ENCODE results near the gene ZNF37A. TPM values are rescaled to one million over a fixed set of nuclear protein-coding genes. Genes with fewer than 3 reads are reported as not detected.
"Not testable (repeated sequence)": the region's sequence is repeated elsewhere in the genome, so short reads cannot be mapped to it uniquely, and the experiment has no call there.

ZNF37A gene
- total RNA-seq (40.1 TPM), polyA plus RNA-seq (11.1 TPM)

- H3K36me3 ChIP-seq (ENCODE audit: insufficient read depth): peaks cover 1% of the 10 kb centered on the region
- peaks cover 4% of the 10 kb centered on the region for H3K4me1 ChIP-seq (ENCODE audit: insufficient read depth)
- peak within 1 kb of the TSS; percentile 81 for H3K4me3 ChIP-seq (ENCODE audit: low read depth, low read length)
- under 1% methylated on average over 59 of the region's 59 CpGs for WGBS
- DNase-seq (ENCODE audit: extremely low spot score): peak; percentile 94
- H3K27ac ChIP-seq (ENCODE audit: low read depth): peak within 1 kb of the TSS; percentile 85
Observed at GRCh38 chr10:38094158-38094926, at the start of gene ZNF37A. Gene ZNF37A (plus strand): TSS chr10:38094337. CDS start chr10:38096618, 2,281 bp downstream.

GRCh38 chr10:38045129-38045528 is 49.0 kb upstream of the ZNF37A start:
- no peak overlapping the region for H3K27ac ChIP-seq (ENCODE audit: low read depth)
- H3K4me3 ChIP-seq (ENCODE audit: low read depth, low read length): no peak overlapping the region
- DNase-seq (ENCODE audit: extremely low spot score): no peak
- WGBS: 75% methylated on average over 2 of the region's 2 CpGs
- no peaks in the 10 kb centered on the region for H3K36me3 ChIP-seq (ENCODE audit: insufficient read depth)
- no peaks in the 10 kb centered on the region for H3K4me1 ChIP-seq (ENCODE audit: insufficient read depth)

GRCh38 chr10:38047666-38048065 is 46.5 kb upstream of the ZNF37A start:
- H3K4me1 ChIP-seq (ENCODE audit: insufficient read depth): no peaks in the 10 kb centered on the region
- 95% methylated on average over 1 of the region's 1 CpG for WGBS
- H3K4me3 ChIP-seq (ENCODE audit: low read depth, low read length): no peak overlapping the region
- H3K36me3 ChIP-seq (ENCODE audit: insufficient read depth): no peaks in the 10 kb centered on the region
- DNase-seq (ENCODE audit: extremely low spot score): no peak
- no peak overlapping the region for H3K27ac ChIP-seq (ENCODE audit: low read depth)

GRCh38 chr10:38050212-38050611 is 43.9 kb upstream of the ZNF37A start:
- peaks cover 10% of the 10 kb centered on the region for H3K36me3 ChIP-seq (ENCODE audit: insufficient read depth)
- 100% methylated on average over 1 of the region's 1 CpG for WGBS
- H3K4me3 ChIP-seq (ENCODE audit: low read depth, low read length): no peak overlapping the region
- DNase-seq (ENCODE audit: extremely low spot score): no peak
- H3K27ac ChIP-seq (ENCODE audit: low read depth): no peak overlapping the region
- H3K4me1 ChIP-seq (ENCODE audit: insufficient read depth): no peaks in the 10 kb centered on the region

GRCh38 chr10:38054361-38054797 is 39.8 kb upstream of the ZNF37A start:
- Histone ChIP-seq H3K27ac (ENCODE audit: low read depth) (no peak overlapping the region), H3K4me3 (ENCODE audit: low read depth, low read length) (no peak overlapping the region), H3K4me1 (ENCODE audit: insufficient read depth) (no peaks in the 10 kb centered on the region), H3K36me3 (ENCODE audit: insufficient read depth) (peaks cover 21% of the 10 kb centered on the region)
- no peak for DNase-seq (ENCODE audit: extremely low spot score)

- not testable (repeated sequence) for H3K27ac ChIP-seq (ENCODE audit: low read depth); H3K4me3 ChIP-seq (ENCODE audit: low read depth, low read length); DNase-seq (ENCODE audit: extremely low spot score); H3K4me1 ChIP-seq (ENCODE audit: insufficient read depth)
- 97% methylated on average over 5 of the region's 5 CpGs for WGBS
- H3K36me3 ChIP-seq (ENCODE audit: insufficient read depth): peaks cover 24% of the 10 kb centered on the region
Observed at GRCh38 chr10:38055274-38055894, 38.8 kb upstream of the ZNF37A start.

GRCh38 chr10:38069663-38070062 is 24.5 kb upstream of the ZNF37A start:
- not testable (repeated sequence) for H3K4me3 ChIP-seq (ENCODE audit: low read depth, low read length); H3K27ac ChIP-seq (ENCODE audit: low read depth); H3K36me3 ChIP-seq (ENCODE audit: insufficient read depth); DNase-seq (ENCODE audit: extremely low spot score); H3K4me1 ChIP-seq (ENCODE audit: insufficient read depth)
- WGBS: 65% methylated on average over 1 of the region's 1 CpG

- no peaks in the 10 kb centered on the region for H3K36me3 ChIP-seq (ENCODE audit: insufficient read depth)
- H3K4me1 ChIP-seq (ENCODE audit: insufficient read depth): no peaks in the 10 kb centered on the region
- WGBS: 83% methylated on average over 8 of the region's 8 CpGs
- no peak for DNase-seq (ENCODE audit: extremely low spot score)
- no peak overlapping the region for H3K27ac ChIP-seq (ENCODE audit: low read depth)
- H3K4me3 ChIP-seq (ENCODE audit: low read depth, low read length): no peak overlapping the region
Observed at GRCh38 chr10:38070501-38070900, 23.6 kb upstream of the ZNF37A start.

- Histone ChIP-seq H3K4me1 (ENCODE audit: insufficient read depth) (no peaks in the 10 kb centered on the region), H3K4me3 (ENCODE audit: low read depth, low read length) (no peak overlapping the region), H3K27ac (ENCODE audit: low read depth) (no peak overlapping the region), H3K36me3 (ENCODE audit: insufficient read depth) (no peaks in the 10 kb centered on the region)
- no peak for DNase-seq (ENCODE audit: extremely low spot score)
Observed at GRCh38 chr10:38072552-38072951, 21.6 kb upstream of the ZNF37A start.

- no peak for DNase-seq (ENCODE audit: extremely low spot score)
- 72% methylated on average over 2 of the region's 2 CpGs for WGBS
- no peaks in the 10 kb centered on the region for H3K36me3 ChIP-seq (ENCODE audit: insufficient read depth)
- no peak overlapping the region for H3K27ac ChIP-seq (ENCODE audit: low read depth)
- H3K4me3 ChIP-seq (ENCODE audit: low read depth, low read length): no peak overlapping the region
- no peaks in the 10 kb centered on the region for H3K4me1 ChIP-seq (ENCODE audit: insufficient read depth)
Observed at GRCh38 chr10:38076687-38077086, 17.4 kb upstream of the ZNF37A start.

GRCh38 chr10:38093318-38093717 is 819 bp upstream of the ZNF37A start:
- 94% methylated on average over 15 of the region's 15 CpGs for WGBS
- H3K27ac ChIP-seq (ENCODE audit: low read depth); DNase-seq (ENCODE audit: extremely low spot score); H3K4me1 ChIP-seq (ENCODE audit: insufficient read depth); H3K36me3 ChIP-seq (ENCODE audit: insufficient read depth): not testable (repeated sequence)
- H3K4me3 ChIP-seq (ENCODE audit: low read depth, low read length): peak overlapping the region; percentile 81

GRCh38 chr10:38093816-38094157 is 350 bp upstream of the ZNF37A start:
- Histone ChIP-seq H3K4me1 (ENCODE audit: insufficient read depth) (peaks cover 4% of the 10 kb centered on the region), H3K4me3 (ENCODE audit: low read depth, low read length) (peak overlapping the region; percentile 81), H3K27ac (ENCODE audit: low read depth) (no peak overlapping the region), H3K36me3 (ENCODE audit: insufficient read depth) (peaks cover 1% of the 10 kb centered on the region)
- DNase-seq (ENCODE audit: extremely low spot score): no peak
- 4% methylated on average over 16 of the region's 16 CpGs for WGBS

- H3K4me1 ChIP-seq (ENCODE audit: insufficient read depth): peaks cover 4% of the 10 kb centered on the region
- peak overlapping the region; percentile 81 for H3K4me3 ChIP-seq (ENCODE audit: low read depth, low read length)
- no peak for DNase-seq (ENCODE audit: extremely low spot score)
- 50% methylated on average over 21 of the region's 21 CpGs for WGBS
- peak overlapping the region; percentile 41 for H3K27ac ChIP-seq (ENCODE audit: low read depth)
- peaks cover 1% of the 10 kb centered on the region for H3K36me3 ChIP-seq (ENCODE audit: insufficient read depth)
Observed at GRCh38 chr10:38094927-38095574, 914 bp downstream of the ZNF37A start.

GRCh38 chr10:38102880-38103279 is 8.7 kb downstream of the ZNF37A start:
- Histone ChIP-seq H3K4me1 (ENCODE audit: insufficient read depth) (no peaks in the 10 kb centered on the region), H3K36me3 (ENCODE audit: insufficient read depth) (peaks cover 10% of the 10 kb centered on the region), H3K27ac (ENCODE audit: low read depth) (no peak overlapping the region), H3K4me3 (ENCODE audit: low read depth, low read length) (no peak overlapping the region)
- 92% methylated on average over 1 of the region's 1 CpG for WGBS
- no peak for DNase-seq (ENCODE audit: extremely low spot score)
